Skeletal muscle satellite cell (primary cell): ENCODE data around the gene RFT1.
A peak's percentile ranks its signal among the peaks of the same experiment; 100 is the strongest.
"Not testable (repeated sequence)": the region's sequence is repeated elsewhere in the genome, so short reads cannot be mapped to it uniquely, and the experiment has no call there.

ENCODE experiments used
- H3K27me3 ChIP-seq: 2 replicates; pipeline ENCODE4 v1.7.0; 2013; ENCODE audit warnings: low read length; ENCODE audit not compliant: control insufficient read depth, insufficient read depth
- H3K36me3 ChIP-seq: 2 replicates; pipeline ENCODE4 v1.7.0; 2013; ENCODE audit warnings: mild to moderate bottlenecking, control low read depth, low read length; ENCODE audit not compliant: insufficient read depth
- H3K4me1 ChIP-seq: 2 replicates; pipeline ENCODE4 v1.7.0; 2013; ENCODE audit warnings: low read length; ENCODE audit not compliant: control insufficient read depth, insufficient read depth
- H3K4me2 ChIP-seq: 2 replicates; pipeline ENCODE4 v1.7.0; 2013; ENCODE audit warnings: mild to moderate bottlenecking, low read length
- H3K4me3 ChIP-seq: 2 replicates; pipeline ENCODE4 v1.7.0; 2013; ENCODE audit warnings: low read length
- H3K9ac ChIP-seq: 2 replicates; pipeline ENCODE4 v1.7.0; 2013; ENCODE audit warnings: mild to moderate bottlenecking, low read depth, low read length, moderate library complexity
- H3K9me3 ChIP-seq: replicated peaks from 2 replicates; pipeline ENCODE4 v1.7.0; 2013; ENCODE audit warnings: mild to moderate bottlenecking, control low read depth, low read length

RFT1 gene

GRCh38 chr3:53153980-53154379 is 23.7 kb upstream of the RFT1 start:
- Histone ChIP-seq H3K4me2 (no peak overlapping the region), H3K27me3 (peaks cover 16% of the 10 kb centered on the region), H3K36me3 (no peaks in the 10 kb centered on the region), H3K4me3 (no peak overlapping the region), H3K9me3 (no peaks in the 10 kb centered on the region), H3K9ac (no peak overlapping the region), H3K4me1 (peaks cover 17% of the 10 kb centered on the region)

GRCh38 chr3:53153264-53153823 is 23.1 kb upstream of the RFT1 start:
- H3K27me3 ChIP-seq, result peaks cover 16% of the 10 kb centered on the region

GRCh38 chr3:53151870-53152660 is 21.8 kb upstream of the RFT1 start:
- peaks cover 17% of the 10 kb centered on the region for H3K4me1 ChIP-seq
- H3K4me3 ChIP-seq, result no peak overlapping the region
- no peak overlapping the region for H3K9ac ChIP-seq
- H3K36me3 ChIP-seq, result no peaks in the 10 kb centered on the region
- no peaks in the 10 kb centered on the region for H3K9me3 ChIP-seq
- no peak overlapping the region for H3K4me2 ChIP-seq
- H3K27me3 ChIP-seq, result peaks cover 10% of the 10 kb centered on the region

More at GRCh38 chr3:53153264-53153823, 23.1 kb upstream of the RFT1 start:
- H3K9me3 ChIP-seq, result no peaks in the 10 kb centered on the region
- no peaks in the 10 kb centered on the region for H3K36me3 ChIP-seq
- peaks cover 17% of the 10 kb centered on the region for H3K4me1 ChIP-seq
- no peak overlapping the region for H3K4me2 ChIP-seq
- H3K9ac ChIP-seq, result no peak overlapping the region
- no peak overlapping the region for H3K4me3 ChIP-seq

GRCh38 chr3:53151465-53151864 is 21.2 kb upstream of the RFT1 start:
- H3K27me3 ChIP-seq, result peaks cover 10% of the 10 kb centered on the region
- no peaks in the 10 kb centered on the region for H3K36me3 ChIP-seq
- no peak overlapping the region for H3K9ac ChIP-seq
- peaks cover 17% of the 10 kb centered on the region for H3K4me1 ChIP-seq
- no peaks in the 10 kb centered on the region for H3K9me3 ChIP-seq
- H3K4me2 ChIP-seq, result no peak overlapping the region
- H3K4me3 ChIP-seq, result no peak overlapping the region

GRCh38 chr3:53151086-53151438 is 20.8 kb upstream of the RFT1 start:
- H3K4me2 ChIP-seq, H3K4me3 ChIP-seq, H3K36me3 ChIP-seq, H3K9ac ChIP-seq, H3K9me3 ChIP-seq, H3K27me3 ChIP-seq: not testable (repeated sequence)
- H3K4me1 ChIP-seq, result peaks cover 17% of the 10 kb centered on the region

- H3K9me3 ChIP-seq, result no peaks in the 10 kb centered on the region
- H3K4me3 ChIP-seq, result no peak overlapping the region
- H3K4me2 ChIP-seq, result peak overlapping the region; percentile 19
- H3K36me3 ChIP-seq, result no peaks in the 10 kb centered on the region
- H3K9ac ChIP-seq, result no peak overlapping the region
- H3K27me3 ChIP-seq, result peaks cover 6% of the 10 kb centered on the region
- peaks cover 17% of the 10 kb centered on the region for H3K4me1 ChIP-seq
Observed at GRCh38 chr3:53150247-53151085, 20.2 kb upstream of the RFT1 start.

- H3K9me3 ChIP-seq, result no peaks in the 10 kb centered on the region
Observed at GRCh38 chr3:53149699-53150098, 19.5 kb upstream of the RFT1 start.

GRCh38 chr3:53149006-53149690 is 18.9 kb upstream of the RFT1 start:
- Histone ChIP-seq H3K4me1 (peaks cover 13% of the 10 kb centered on the region), H3K9ac (no peak overlapping the region), H3K27me3 (peaks cover 4% of the 10 kb centered on the region), H3K4me3 (no peak overlapping the region), H3K36me3 (no peaks in the 10 kb centered on the region), H3K4me2 (no peak overlapping the region), H3K9me3 (no peaks in the 10 kb centered on the region)

More at GRCh38 chr3:53149699-53150098, 19.5 kb upstream of the RFT1 start:
- Histone ChIP-seq H3K4me2 (peak overlapping the region; percentile 19), H3K9ac (no peak overlapping the region), H3K36me3 (no peaks in the 10 kb centered on the region), H3K4me1 (peaks cover 13% of the 10 kb centered on the region), H3K27me3 (peaks cover 4% of the 10 kb centered on the region), H3K4me3 (no peak overlapping the region)

GRCh38 chr3:53147903-53148400 is 17.7 kb upstream of the RFT1 start:
- Histone ChIP-seq H3K4me3 (no peak overlapping the region), H3K9me3 (no peaks in the 10 kb centered on the region), H3K36me3 (no peaks in the 10 kb centered on the region), H3K4me1 (peaks cover 13% of the 10 kb centered on the region), H3K9ac (no peak overlapping the region), H3K27me3 (no peaks in the 10 kb centered on the region), H3K4me2 (no peak overlapping the region)

- H3K9me3 ChIP-seq, result no peaks in the 10 kb centered on the region
- H3K27me3 ChIP-seq, result no peaks in the 10 kb centered on the region
- H3K36me3 ChIP-seq, result no peaks in the 10 kb centered on the region
- no peak overlapping the region for H3K4me2 ChIP-seq
- no peak overlapping the region for H3K9ac ChIP-seq
- no peak overlapping the region for H3K4me3 ChIP-seq
- H3K4me1 ChIP-seq, result peaks cover 13% of the 10 kb centered on the region
Observed at GRCh38 chr3:53147151-53147902, 17.1 kb upstream of the RFT1 start.
